GM19043 (cell line): ENCODE measurements around the gene TAS2R38.
"Not testable (repeated sequence)": the region's sequence is repeated elsewhere in the genome, so short reads cannot be mapped to it uniquely, and the experiment has no call there.

Experiments used
- ATAC-seq: cut with Tn5 transposase; IDR thresholded peaks from one replicate; pipeline ENCODE4 v1.9.1; 2021; ENCODE audit warnings: low read depth; ENCODE audit not compliant: unreplicated experiment

Gene TAS2R38

GRCh38 chr7:141973673-141974072 lies at the start of gene TAS2R38:
TAS2R38 (minus strand) TSS chr7:141973773; CDS start chr7:141973689, 84 bp downstream.
- ATAC-seq: no peak

- ATAC-seq: no peak
These were observed 44.6 kb upstream of the TAS2R38 start for GRCh38 chr7:142018154-142018553.

- no peak for ATAC-seq
These were observed 43.9 kb upstream of the TAS2R38 start for GRCh38 chr7:142017451-142017850.

- no peak for ATAC-seq
These were observed 39.4 kb upstream of the TAS2R38 start for GRCh38 chr7:142012825-142013511.

GRCh38 chr7:142010952-142011548 lies 37.5 kb upstream of the TAS2R38 start:
- ATAC-seq: no peak

- no peak for ATAC-seq
These were observed 35.6 kb upstream of the TAS2R38 start for GRCh38 chr7:142009187-142009586.

GRCh38 chr7:142006577-142006976 lies 33.0 kb upstream of the TAS2R38 start:
- no peak for ATAC-seq

GRCh38 chr7:142002179-142002578 lies 28.6 kb upstream of the TAS2R38 start:
- no peak for ATAC-seq

GRCh38 chr7:142001163-142001874 lies 27.7 kb upstream of the TAS2R38 start:
- ATAC-seq: no peak

GRCh38 chr7:142000244-142000643 lies 26.7 kb upstream of the TAS2R38 start:
- no peak for ATAC-seq

- ATAC-seq: no peak
These were observed 25.6 kb upstream of the TAS2R38 start for GRCh38 chr7:141999058-141999623.

- no peak for ATAC-seq
These were observed 19.8 kb upstream of the TAS2R38 start for GRCh38 chr7:141993354-141993753.

- ATAC-seq: no peak
These were observed 19.1 kb upstream of the TAS2R38 start for GRCh38 chr7:141992688-141993087.

GRCh38 chr7:141992156-141992555 lies 18.6 kb upstream of the TAS2R38 start:
- ATAC-seq: no peak

GRCh38 chr7:141991140-141991539 lies 17.6 kb upstream of the TAS2R38 start:
- no peak for ATAC-seq

GRCh38 chr7:141990011-141990725 lies 16.6 kb upstream of the TAS2R38 start:
- ATAC-seq: no peak

GRCh38 chr7:141987803-141988202 lies 14.2 kb upstream of the TAS2R38 start:
- ATAC-seq: not testable (repeated sequence)

GRCh38 chr7:141986923-141987322 lies 13.3 kb upstream of the TAS2R38 start:
- no peak for ATAC-seq

- not testable (repeated sequence) for ATAC-seq
These were observed 12.4 kb upstream of the TAS2R38 start for GRCh38 chr7:141985926-141986325.

- ATAC-seq: no peak
These were observed 6.0 kb upstream of the TAS2R38 start for GRCh38 chr7:141979568-141979967.

GRCh38 chr7:141978351-141978750 lies 4.8 kb upstream of the TAS2R38 start:
- ATAC-seq: no peak
